A549 (cell line): ENCODE data around the gene APBA1. TPM values are rescaled to one million over a fixed set of nuclear protein-coding genes. Genes with fewer than 3 reads are reported as not detected.

Experiments
- ATAC-seq, 2 experiments: fragments of 200-7000 bp in 1 of 2; fragments of >200 bp in 1 of 2; cut with Nextera tagmentation in 1 of 2; cut with Tn5 transposase in 1 of 2; 3 replicates each; pipeline versions ENCODE4 v1.8.0 to v1.9.1; 2018 to 2020; ENCODE audit warnings: mild to moderate bottlenecking in 1 of 2, moderate library complexity in 1 of 2
- CTCF ChIA-PET: fragments of 300-600 bp; sonication (Branson Sonifier 250); formaldehyde crosslinking; extraction: SDS; loops from one replicate; lab custom pipeline; 2021; ENCODE audit warnings: antibody characterized with exemption, inconsistent platforms; lab: Yijun Ruan, JAX
- POLR2A ChIA-PET: fragments of 350-600 bp; formaldehyde crosslinking; extraction: SDS; loops from one replicate; lab custom pipeline; 2021; ENCODE audit warnings: antibody characterized with exemption, inconsistent platforms; lab: Yijun Ruan, JAX
- DNase-seq, 2 experiments: peaks; one replicate each; pipeline versions ENCODE4 v3.0.0 to v3.0.0-alpha.2; 2011 to 2016; ENCODE audit warnings: low read depth in 1 of 2, low spot score in 1 of 2
- FAIRE-seq: peaks from 2 replicates; lab custom pipeline; 2011; peaks lifted over from hg19 to GRCh38; lab: Jason Lieb, UNC
- H3K27ac ChIP-seq, 2 experiments: fragments of >200 bp; sonication (Bioruptor Twin); formaldehyde crosslinking; 3 replicates each; pipeline ENCODE4 v1.5.1; 2016 to 2017
- H3K4me1 ChIP-seq: fragments of >200 bp; sonication (Bioruptor Twin); formaldehyde crosslinking; 3 replicates; pipeline ENCODE4 v1.6.1; 2016
- H3K4me2 ChIP-seq: fragments of >200 bp; sonication (Bioruptor Twin); formaldehyde crosslinking; 3 replicates; pipeline ENCODE4 v1.6.1; 2016
- H3K4me3 ChIP-seq: fragments of >200 bp; sonication (Bioruptor Twin); formaldehyde crosslinking; 3 replicates; pipeline ENCODE4 v1.5.1; 2016
- H3K9me3 ChIP-seq: fragments of >200 bp; sonication (Bioruptor Twin); formaldehyde crosslinking; 3 replicates; pipeline ENCODE4 v1.6.1; 2016
- CBX2 ChIP-seq: fragments of 200-600 bp; sonication (generic); IDR thresholded peaks from 2 replicates; pipeline ENCODE4 v1.6.1; 2016; ENCODE audit warnings: low read depth, mild to moderate bottlenecking, borderline replicate concordance
- CEBPB ChIP-seq, 2 experiments: fragments of >200 bp in 1 of 2; sonication (Bioruptor Twin) in 1 of 2; formaldehyde crosslinking in 1 of 2; IDR thresholded peaks; 2 replicates each; pipeline ENCODE4 v1.6.1; 2012 to 2016
- CHD2 ChIP-seq: fragments of 150-350 bp; IDR thresholded peaks from 2 replicates; pipeline ENCODE4 v1.6.1; 2014; ENCODE audit warnings: low read length; ENCODE audit not compliant: partially characterized antibody
- CHD4 ChIP-seq: fragments of 200-600 bp; sonication (generic); IDR thresholded peaks from 2 replicates; pipeline ENCODE4 v1.6.1; 2016; ENCODE audit warnings: antibody characterized with exemption, mild to moderate bottlenecking, borderline replicate concordance
- EHMT2 ChIP-seq: fragments of 200-600 bp; sonication (generic); IDR thresholded peaks from 2 replicates; pipeline ENCODE4 v1.6.1; 2016; ENCODE audit warnings: antibody characterized with exemption, low read depth, mild to moderate bottlenecking, moderate library complexity
- EP300 ChIP-seq, 2 experiments: fragments of >200 bp; sonication (Bioruptor Twin); formaldehyde crosslinking; IDR thresholded peaks; 2 replicates in 1 of 2; 3 replicates in 1 of 2; pipeline ENCODE4 v1.6.1; 2016 to 2017
- ESRRA ChIP-seq: fragments of 150-350 bp; IDR thresholded peaks from 2 replicates; pipeline ENCODE4 v1.6.1; 2014; ENCODE audit warnings: mild to moderate bottlenecking, low read length, borderline replicate concordance
- FOXS1 ChIP-seq: fragments of 250-450 bp; sonication (Bioruptor Pico); IDR thresholded peaks from 2 replicates; pipeline ENCODE4 v1.5.0; 2020; ENCODE audit warnings: mild to moderate bottlenecking, moderate library complexity
- GATA3 ChIP-seq: IDR thresholded peaks from 2 replicates; pipeline ENCODE4 v1.6.1; 2012; ENCODE audit warnings: borderline replicate concordance
- HEYL ChIP-seq: fragments of 250-450 bp; sonication (Bioruptor Pico); IDR thresholded peaks from 2 replicates; pipeline ENCODE4 v1.8.0; 2021; ENCODE audit warnings: mild to moderate bottlenecking, moderate library complexity
- HOXA7 ChIP-seq: fragments of 250-450 bp; sonication (Bioruptor Pico); IDR thresholded peaks from 2 replicates; pipeline ENCODE4 v1.5.0; 2020; ENCODE audit warnings: mild to moderate bottlenecking, moderate library complexity
- JUN ChIP-seq, 2 experiments: fragments of >200 bp; sonication (Bioruptor Twin); formaldehyde crosslinking; IDR thresholded peaks; 2 replicates in 1 of 2; 3 replicates in 1 of 2; pipeline ENCODE4 v1.6.1; 2016 to 2017
- KDM1A ChIP-seq: fragments of 200-600 bp; sonication (generic); IDR thresholded peaks from 2 replicates; pipeline ENCODE4 v1.6.1; 2016; ENCODE audit warnings: low read depth, mild to moderate bottlenecking
- KDM5A ChIP-seq: fragments of 200-600 bp; sonication (generic); IDR thresholded peaks from 2 replicates; pipeline ENCODE4 v1.6.1; 2016; ENCODE audit warnings: antibody characterized with exemption, mild to moderate bottlenecking
- NFE2L2 ChIP-seq: fragments of 150-350 bp; conservative IDR thresholded peaks from 2 replicates; pipeline ENCODE4 v1.6.1; 2014; ENCODE audit warnings: low read length
- NR3C1 ChIP-seq: fragments of >200 bp; sonication (Bioruptor Twin); formaldehyde crosslinking; IDR thresholded peaks from 3 replicates; pipeline ENCODE4 v1.6.1; 2017
- RAD21 ChIP-seq, 2 experiments: fragments of >200 bp in 1 of 2; sonication (Bioruptor Twin) in 1 of 2; formaldehyde crosslinking in 1 of 2; IDR thresholded peaks in 1 of 2; conservative IDR thresholded peaks in 1 of 2; 2 replicates in 1 of 2; 3 replicates in 1 of 2; pipeline ENCODE4 v1.6.1; 2012 to 2018; ENCODE audit warnings: inconsistent platforms in 1 of 2
- TP53 ChIP-seq: fragments of 250-450 bp; sonication (Bioruptor Pico); IDR thresholded peaks from 2 replicates; pipeline ENCODE4 v1.5.0; 2021; ENCODE audit warnings: mild to moderate bottlenecking, moderate library complexity
- ZC3H11A ChIP-seq: fragments of 450-650 bp; IDR thresholded peaks from 2 replicates; pipeline ENCODE4 v1.6.1; 2014; ENCODE audit warnings: antibody characterized with exemption, mild to moderate bottlenecking
- ZSCAN20 ChIP-seq: fragments of 250-450 bp; sonication (Bioruptor Pico); IDR thresholded peaks from 2 replicates; pipeline ENCODE4 v1.8.0; 2022; ENCODE audit warnings: mild to moderate bottlenecking, moderate library complexity
- WGBS: methylation state at CpG from one replicate; pipeline ENCODE4 v1.1.6; 2017; ENCODE audit errors: missing lambda C conversion rate; 5-methylcytosine and 5-hydroxymethylcytosine counted together
- polyA plus RNA-seq, 4 experiments: library from polyadenylated mRNA; depleted of rRNA in 3 of 4; stranded (reverse); fragments of >200 nt; fragmentation: RNase III in 1 of 4; extraction: RNeasy Plus Mini Kit Qiagen cat#74134 plus additional on column Dnase treatment in 1 of 4; gene quantifications; 2 replicates in 3 of 4; 3 replicates in 1 of 4; pipeline ENCODE4 v1.2.3, GENCODE V29; 2011 to 2017
- TF ChIP-seq, protein P1 (sequence below): fragments of >200 bp; sonication (Bioruptor Twin); formaldehyde crosslinking; IDR thresholded peaks from 3 replicates; pipeline ENCODE4 v1.5.1; 2016
- TF ChIP-seq, protein P2 (sequence below): IDR thresholded peaks from 2 replicates; pipeline ENCODE4 v1.6.1; 2012; ENCODE audit warnings: low read depth, borderline replicate concordance
- TF ChIP-seq, protein P3 (sequence below): fragments of >200 bp; sonication (Bioruptor Twin); formaldehyde crosslinking; IDR thresholded peaks from 3 replicates; pipeline ENCODE4 v1.6.1; 2016

The APBA1 gene
- polyA plus RNA-seq, 2 of the 4 experiments (the other 2 are of a cell fraction), result 0.22 to 1.6 TPM

DNA sequence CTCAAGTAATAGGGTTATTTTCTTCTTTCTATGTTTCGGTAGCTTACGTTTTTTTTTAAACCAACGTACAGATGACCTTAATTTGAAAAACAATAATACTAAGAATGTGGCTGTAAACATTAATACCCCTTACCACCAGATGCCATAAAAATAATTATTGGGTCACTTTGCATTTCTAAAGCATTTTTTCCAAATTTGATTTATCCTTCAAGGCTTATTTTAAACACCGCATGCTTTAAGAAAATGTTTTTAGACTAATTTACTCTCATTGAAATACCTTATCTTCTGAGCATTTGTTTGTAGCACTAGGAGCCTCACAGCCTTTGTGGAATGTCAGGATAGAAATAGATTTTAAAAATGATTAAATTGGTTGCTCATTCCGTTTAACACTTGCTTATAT lies 5.8 kb upstream of the APBA1 start:
- TF ChIP-seq RAD21 (conservative IDR thresholded peaks at IDR 0.05 in 1 of 2, IDR thresholded peaks at IDR 0.05 in 1 of 2), result no peak
- FAIRE-seq (no peak), ATAC-seq (no peak), DNase-seq (no peak)
- Histone ChIP-seq H3K9me3 (no peaks in the 10 kb centered on the region), H3K4me2 (no peak overlapping the region), H3K27ac (no peak overlapping the region), H3K4me1 (no peaks in the 10 kb centered on the region), H3K4me3 (no peak overlapping the region)
- ChIA-PET CTCF (no interaction called here), POLR2A (no interaction called here)
- WGBS, result 61% methylated on average over 5 of the region's 5 CpGs

DNA sequence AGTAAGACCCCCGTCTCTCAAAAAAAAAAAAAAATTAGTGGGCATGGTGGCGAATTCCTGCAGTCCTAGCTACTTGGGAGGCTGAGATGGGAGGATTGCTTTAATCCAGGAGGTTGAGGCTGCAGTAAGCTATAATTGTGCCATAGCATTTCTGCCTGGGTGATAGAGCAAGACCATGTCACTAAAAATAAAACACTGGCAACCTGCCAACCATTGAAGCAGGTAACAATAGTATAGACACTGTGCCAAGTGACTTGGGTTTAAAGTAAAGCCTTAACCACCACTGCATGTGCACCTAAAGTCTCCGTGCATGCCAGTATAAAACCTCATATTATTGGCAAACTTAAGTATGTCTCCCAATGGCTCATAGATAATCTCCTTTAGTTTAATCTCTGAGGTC lies 3.4 kb upstream of the APBA1 start:
- no peak overlapping the region for H3K4me3 ChIP-seq
- FAIRE-seq, result no peak
- no peak overlapping the region for H3K27ac ChIP-seq
- TF ChIP-seq CBX2 (no peak), ESRRA (no peak), EHMT2 (no peak), CEBPB (IDR thresholded peaks at IDR 0.05) (no peak), JUN (IDR thresholded peaks at IDR 0.05) (no peak), CHD4 (no peak), HEYL (CRISPR knock-in tag) (no peak), NR3C1 (no peak), KDM5A (no peak), NFE2L2 (no peak), ZC3H11A (no peak), KDM1A (no peak), TP53 (CRISPR knock-in tag) (no peak), GATA3 (no peak)
- TF ChIP-seq, protein P1, sequence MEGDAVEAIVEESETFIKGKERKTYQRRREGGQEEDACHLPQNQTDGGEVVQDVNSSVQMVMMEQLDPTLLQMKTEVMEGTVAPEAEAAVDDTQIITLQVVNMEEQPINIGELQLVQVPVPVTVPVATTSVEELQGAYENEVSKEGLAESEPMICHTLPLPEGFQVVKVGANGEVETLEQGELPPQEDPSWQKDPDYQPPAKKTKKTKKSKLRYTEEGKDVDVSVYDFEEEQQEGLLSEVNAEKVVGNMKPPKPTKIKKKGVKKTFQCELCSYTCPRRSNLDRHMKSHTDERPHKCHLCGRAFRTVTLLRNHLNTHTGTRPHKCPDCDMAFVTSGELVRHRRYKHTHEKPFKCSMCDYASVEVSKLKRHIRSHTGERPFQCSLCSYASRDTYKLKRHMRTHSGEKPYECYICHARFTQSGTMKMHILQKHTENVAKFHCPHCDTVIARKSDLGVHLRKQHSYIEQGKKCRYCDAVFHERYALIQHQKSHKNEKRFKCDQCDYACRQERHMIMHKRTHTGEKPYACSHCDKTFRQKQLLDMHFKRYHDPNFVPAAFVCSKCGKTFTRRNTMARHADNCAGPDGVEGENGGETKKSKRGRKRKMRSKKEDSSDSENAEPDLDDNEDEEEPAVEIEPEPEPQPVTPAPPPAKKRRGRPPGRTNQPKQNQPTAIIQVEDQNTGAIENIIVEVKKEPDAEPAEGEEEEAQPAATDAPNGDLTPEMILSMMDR, result no peak
- TF ChIP-seq, protein P2, sequence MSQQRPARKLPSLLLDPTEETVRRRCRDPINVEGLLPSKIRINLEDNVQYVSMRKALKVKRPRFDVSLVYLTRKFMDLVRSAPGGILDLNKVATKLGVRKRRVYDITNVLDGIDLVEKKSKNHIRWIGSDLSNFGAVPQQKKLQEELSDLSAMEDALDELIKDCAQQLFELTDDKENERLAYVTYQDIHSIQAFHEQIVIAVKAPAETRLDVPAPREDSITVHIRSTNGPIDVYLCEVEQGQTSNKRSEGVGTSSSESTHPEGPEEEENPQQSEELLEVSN, result no peak
- TF ChIP-seq, protein P3, sequence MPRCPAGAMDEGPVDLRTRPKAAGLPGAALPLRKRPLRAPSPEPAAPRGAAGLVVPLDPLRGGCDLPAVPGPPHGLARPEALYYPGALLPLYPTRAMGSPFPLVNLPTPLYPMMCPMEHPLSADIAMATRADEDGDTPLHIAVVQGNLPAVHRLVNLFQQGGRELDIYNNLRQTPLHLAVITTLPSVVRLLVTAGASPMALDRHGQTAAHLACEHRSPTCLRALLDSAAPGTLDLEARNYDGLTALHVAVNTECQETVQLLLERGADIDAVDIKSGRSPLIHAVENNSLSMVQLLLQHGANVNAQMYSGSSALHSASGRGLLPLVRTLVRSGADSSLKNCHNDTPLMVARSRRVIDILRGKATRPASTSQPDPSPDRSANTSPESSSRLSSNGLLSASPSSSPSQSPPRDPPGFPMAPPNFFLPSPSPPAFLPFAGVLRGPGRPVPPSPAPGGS, result no peak
- H3K9me3 ChIP-seq, result no peaks in the 10 kb centered on the region
- no peaks in the 10 kb centered on the region for H3K4me1 ChIP-seq
- ChIA-PET POLR2A (no interaction called here), CTCF (no interaction called here)
- ATAC-seq, result no peak
- no peak for DNase-seq
- whole genome bisulfite sequencing, result 49% methylated on average over 3 of the region's 3 CpGs
- H3K4me2 ChIP-seq, result no peak overlapping the region

DNA sequence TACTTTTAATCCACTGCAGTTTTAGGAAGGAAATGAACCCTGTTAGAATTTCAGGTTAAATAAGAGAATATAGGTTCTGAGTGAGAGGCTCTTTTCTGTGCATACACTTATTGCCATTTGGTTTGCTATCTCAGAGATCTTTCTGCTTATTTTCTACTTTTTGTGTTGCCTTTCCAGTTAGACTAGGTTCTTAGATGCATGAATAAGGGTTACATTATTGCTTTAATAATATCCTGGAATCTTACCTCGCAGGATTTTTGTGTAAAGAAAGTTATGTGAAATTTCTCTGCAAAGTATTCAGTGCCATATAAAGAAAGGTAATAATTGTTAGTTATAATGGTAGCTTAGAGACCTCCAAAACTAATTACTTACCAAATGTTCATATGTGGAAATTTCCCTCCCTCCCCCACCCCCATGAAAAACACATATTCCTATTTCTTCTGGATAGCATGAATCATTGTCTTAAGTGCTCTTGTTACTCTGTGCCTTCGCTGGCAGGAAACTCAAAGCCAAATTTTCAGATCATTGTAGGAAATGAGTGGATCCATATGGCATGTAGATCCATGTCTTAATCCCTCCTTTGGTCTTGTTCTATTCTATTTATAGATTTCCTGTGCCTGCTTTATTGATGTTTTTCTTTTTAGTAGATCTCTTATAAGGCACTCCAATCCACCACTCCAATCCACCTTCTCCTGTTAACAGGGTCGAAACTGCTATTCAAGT lies 2.7 kb upstream of the APBA1 start:
- Histone ChIP-seq H3K27ac (no peak overlapping the region), H3K4me3 (no peak overlapping the region)
- POLR2A ChIA-PET, result no interaction called here

More for the DNA sequence above, 2.7 kb upstream of the APBA1 start:
- CTCF ChIA-PET, result interaction anchor here (0.5 to 4.1 kb wide), 3 partner anchors 34 to 629 kb away, joined by 3 to 39 read pairs (median 11); no protein-coding TSS in a partner anchor
- H3K9me3 ChIP-seq, result no peaks in the 10 kb centered on the region
- 18% methylated on average over 3 of the region's 3 CpGs for WGBS
- no peak for DNase-seq
- H3K4me1 ChIP-seq, result no peaks in the 10 kb centered on the region
- no peak overlapping the region for H3K4me2 ChIP-seq
- no peak for ATAC-seq
- no peak for FAIRE-seq
- TF ChIP-seq CHD4 (no peak), FOXS1 (CRISPR knock-in tag) (no peak), EP300 (IDR thresholded peaks at IDR 0.05) (no peak), ZSCAN20 (CRISPR knock-in tag) (no peak), CHD2 (no peak), HOXA7 (CRISPR knock-in tag) (no peak)
